ENCODE measurements around the gene BCL11A. TPM values are rescaled to one million over a fixed set of nuclear protein-coding genes. Genes with fewer than 3 reads are reported as not detected.

The BCL11A gene
- total and polyA plus RNA-seq, 4 donors, result 0.97 to 4.4 (median 2.0) TPM; not detected in 1

DNA sequence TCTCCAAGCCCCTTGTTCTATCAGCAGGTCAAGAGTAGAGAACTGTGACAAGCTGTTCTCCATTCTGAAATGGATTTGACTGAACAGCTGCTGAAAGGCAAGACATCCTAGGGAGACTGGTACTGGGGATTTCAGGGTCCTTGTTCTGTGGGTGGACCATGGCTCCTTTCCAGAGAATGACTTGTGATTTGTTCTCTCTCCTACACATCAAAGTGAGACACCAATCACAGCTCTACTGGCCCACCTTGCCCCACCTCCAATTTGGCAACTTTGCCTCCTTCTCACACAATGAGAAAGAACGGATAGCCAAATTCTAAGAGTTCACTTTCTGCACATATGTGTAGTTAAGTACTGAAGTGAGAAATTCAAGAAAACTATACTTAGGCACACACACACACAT is 67.4 kb downstream of the BCL11A start:
- intact Hi-C loops (cut with DNase I), result no loop called here
- H3K4me1 ChIP-seq (ENCODE audit: control insufficient read depth in 1 of 2, insufficient read depth in 2 of 2, low read length in 2 of 2), result no peaks in the 10 kb centered on the region
- no peak overlapping the region for H3K4me3 ChIP-seq (ENCODE audit: low read length in 2 of 2)
- H3K36me3 ChIP-seq (ENCODE audit: control insufficient read depth in 1 of 2, insufficient read depth in 2 of 2, low read length in 1 of 2), result no peaks in the 10 kb centered on the region
- ATAC-seq (ENCODE audit: low FRiP score) (no peak), DNase-seq (no peak)
- H3K27me3 ChIP-seq (ENCODE audit: control insufficient read depth in 1 of 2, insufficient read depth in 2 of 2, low read length in 1 of 2), result no peaks in the 10 kb centered on the region
- H3K27ac ChIP-seq (ENCODE audit: low read depth in 1 of 2, low read length in 2 of 2), result no peak overlapping the region
- H3K9me3 ChIP-seq (ENCODE audit: control insufficient read depth, low read length), result no peaks in the 10 kb centered on the region
- WGBS, 2 donors, result 64 to 72% methylated on average over 1 of the region's 1 CpG

- no peak overlapping the region for H3K27ac ChIP-seq (ENCODE audit: low read depth in 1 of 2, low read length in 2 of 2)
- no peaks in the 10 kb centered on the region for H3K4me1 ChIP-seq (ENCODE audit: control insufficient read depth in 1 of 2, insufficient read depth in 2 of 2, low read length in 2 of 2)
- H3K9me3 ChIP-seq (ENCODE audit: control insufficient read depth, low read length), result no peaks in the 10 kb centered on the region
- WGBS, 2 donors, result 39 to 49% methylated on average over 5 of the region's 5 CpGs
- no peaks in the 10 kb centered on the region for H3K36me3 ChIP-seq (ENCODE audit: control insufficient read depth in 1 of 2, insufficient read depth in 2 of 2, low read length in 1 of 2)
- intact Hi-C loops (cut with DNase I), result no loop called here
- ATAC-seq (ENCODE audit: low FRiP score) (no peak), DNase-seq (no peak)
- no peaks in the 10 kb centered on the region for H3K27me3 ChIP-seq (ENCODE audit: control insufficient read depth in 1 of 2, insufficient read depth in 2 of 2, low read length in 1 of 2)
- no peak overlapping the region for H3K4me3 ChIP-seq (ENCODE audit: low read length in 2 of 2)
Measured at GRCh38 chr2:60485550-60485949, 67.9 kb downstream of the BCL11A start.

- ATAC-seq (ENCODE audit: low FRiP score) (no peak), DNase-seq (no peak)
- intact Hi-C loops (cut with DNase I), result no loop called here
Measured at GRCh38 chr2:60485055-60485454, 68.4 kb downstream of the BCL11A start.

DNA sequence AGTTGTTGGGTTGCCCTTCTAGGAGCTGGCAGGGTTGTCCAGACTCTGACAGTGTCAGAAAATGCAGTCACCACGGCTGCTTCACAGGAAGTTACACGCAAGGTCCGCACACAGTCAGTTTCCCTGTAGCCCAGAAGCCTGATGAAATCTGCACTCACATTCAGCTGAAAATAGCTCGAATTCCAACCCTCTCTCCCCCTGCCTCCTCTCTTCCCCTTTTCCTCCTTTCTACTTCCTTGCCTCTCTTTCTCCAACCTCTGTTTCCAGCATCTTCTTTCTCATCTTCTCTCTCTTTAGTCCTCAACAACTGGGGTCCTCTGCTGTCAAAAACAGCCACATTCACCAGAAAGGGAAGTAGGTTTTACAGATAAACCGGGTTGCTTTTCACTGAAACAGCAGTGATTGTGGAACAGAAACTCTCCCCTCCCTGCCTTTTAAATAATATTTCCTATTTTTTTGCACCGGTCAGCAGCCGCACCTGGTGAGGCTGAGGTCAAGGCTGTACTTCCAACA is 69.3 kb downstream of the BCL11A start:
- H3K36me3 ChIP-seq (ENCODE audit: control insufficient read depth in 1 of 2, insufficient read depth in 2 of 2, low read length in 1 of 2), result no peaks in the 10 kb centered on the region
- H3K9me3 ChIP-seq (ENCODE audit: control insufficient read depth, low read length), result no peaks in the 10 kb centered on the region
- H3K27me3 ChIP-seq (ENCODE audit: control insufficient read depth in 1 of 2, insufficient read depth in 2 of 2, low read length in 1 of 2), result no peaks in the 10 kb centered on the region
- intact Hi-C loops (cut with DNase I), result no loop called here
- 49 to 55% methylated on average over 7 of the region's 7 CpGs for WGBS, 2 donors
- ATAC-seq (ENCODE audit: low FRiP score), result no peak
- DNase-seq, result no peak
- no peaks in the 10 kb centered on the region for H3K4me1 ChIP-seq (ENCODE audit: control insufficient read depth in 1 of 2, insufficient read depth in 2 of 2, low read length in 2 of 2)
- no peak overlapping the region for H3K27ac ChIP-seq (ENCODE audit: low read depth in 1 of 2, low read length in 2 of 2)
- no peak overlapping the region for H3K4me3 ChIP-seq (ENCODE audit: low read length in 2 of 2)

More at GRCh38 chr2:60485055-60485454, 68.4 kb downstream of the BCL11A start:
- no peaks in the 10 kb centered on the region for H3K36me3 ChIP-seq (ENCODE audit: control insufficient read depth in 1 of 2, insufficient read depth in 2 of 2, low read length in 1 of 2)
- no peak overlapping the region for H3K4me3 ChIP-seq (ENCODE audit: low read length in 2 of 2)
- no peaks in the 10 kb centered on the region for H3K27me3 ChIP-seq (ENCODE audit: control insufficient read depth in 1 of 2, insufficient read depth in 2 of 2, low read length in 1 of 2)
- WGBS, 2 donors, result 92 to 93% methylated on average over 4 of the region's 4 CpGs
- H3K4me1 ChIP-seq (ENCODE audit: control insufficient read depth in 1 of 2, insufficient read depth in 2 of 2, low read length in 2 of 2), result no peaks in the 10 kb centered on the region
- H3K9me3 ChIP-seq (ENCODE audit: control insufficient read depth, low read length), result no peaks in the 10 kb centered on the region
- no peak overlapping the region for H3K27ac ChIP-seq (ENCODE audit: low read depth in 1 of 2, low read length in 2 of 2)

DNA sequence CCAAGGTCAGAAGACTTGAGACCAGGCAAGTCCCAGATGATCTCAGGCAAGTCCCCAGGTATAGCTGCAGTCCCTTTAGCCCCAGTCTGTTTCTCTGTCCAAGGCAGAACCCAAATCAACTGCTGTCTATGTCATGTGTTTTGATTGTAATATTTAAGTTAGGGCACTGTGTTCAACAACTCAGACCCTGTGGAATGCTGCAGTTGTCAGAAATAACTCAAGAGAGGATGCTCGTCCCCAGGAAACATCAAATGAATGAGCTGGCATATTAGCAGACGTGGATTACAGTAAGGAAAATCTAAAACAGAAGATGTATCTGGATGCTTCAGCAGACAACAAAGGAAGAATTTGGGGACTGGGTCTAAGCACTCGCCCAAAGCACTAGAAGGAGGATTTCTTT is 70.1 kb downstream of the BCL11A start:
- no peaks in the 10 kb centered on the region for H3K27me3 ChIP-seq (ENCODE audit: control insufficient read depth in 1 of 2, insufficient read depth in 2 of 2, low read length in 1 of 2)
- DNase-seq (no peak), ATAC-seq (ENCODE audit: low FRiP score) (no peak)
- no peaks in the 10 kb centered on the region for H3K36me3 ChIP-seq (ENCODE audit: control insufficient read depth in 1 of 2, insufficient read depth in 2 of 2, low read length in 1 of 2)
- no peak overlapping the region for H3K27ac ChIP-seq (ENCODE audit: low read depth in 1 of 2, low read length in 2 of 2)
- no peaks in the 10 kb centered on the region for H3K4me1 ChIP-seq (ENCODE audit: control insufficient read depth in 1 of 2, insufficient read depth in 2 of 2, low read length in 2 of 2)
- WGBS, 2 donors, result 25 to 37% methylated on average over 3 of the region's 3 CpGs
- H3K4me3 ChIP-seq (ENCODE audit: low read length in 2 of 2), result no peak overlapping the region
- intact Hi-C loops (cut with DNase I), result no loop called here
- no peaks in the 10 kb centered on the region for H3K9me3 ChIP-seq (ENCODE audit: control insufficient read depth, low read length)

DNA sequence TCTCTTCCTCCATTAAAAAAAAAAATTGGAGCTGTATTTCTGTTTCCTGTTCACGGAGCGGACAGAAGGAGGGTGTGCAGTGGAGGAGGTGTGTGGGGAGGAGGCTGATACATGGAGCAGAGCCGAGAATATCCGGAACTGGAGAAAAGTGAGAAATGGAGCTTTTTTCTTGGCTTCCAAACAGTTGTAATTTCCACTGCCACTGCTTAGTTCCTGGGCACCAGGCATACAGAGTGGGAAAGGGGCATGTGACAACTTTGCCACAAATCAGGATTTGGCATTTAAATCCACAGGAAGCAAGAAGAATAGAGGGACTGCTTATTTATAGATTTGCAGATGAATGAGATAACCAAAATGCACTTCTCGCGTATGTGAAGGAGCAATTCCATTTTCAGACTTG is 71.2 kb downstream of the BCL11A start:
- Histone ChIP-seq H3K9me3 (ENCODE audit: control insufficient read depth, low read length) (no peaks in the 10 kb centered on the region), H3K27ac (ENCODE audit: low read depth in 1 of 2, low read length in 2 of 2) (no peak overlapping the region), H3K4me3 (ENCODE audit: low read length in 2 of 2) (no peak overlapping the region), H3K27me3 (ENCODE audit: control insufficient read depth in 1 of 2, insufficient read depth in 2 of 2, low read length in 1 of 2) (no peaks in the 10 kb centered on the region), H3K4me1 (ENCODE audit: control insufficient read depth in 1 of 2, insufficient read depth in 2 of 2, low read length in 2 of 2) (no peaks in the 10 kb centered on the region), H3K36me3 (ENCODE audit: control insufficient read depth in 1 of 2, insufficient read depth in 2 of 2, low read length in 1 of 2) (no peaks in the 10 kb centered on the region)
- intact Hi-C loops (cut with DNase I), result no loop called here
- 14 to 16% methylated on average over 6 of the region's 6 CpGs for WGBS, 2 donors
- no peak for DNase-seq
- ATAC-seq (ENCODE audit: low FRiP score), result no peak

DNA sequence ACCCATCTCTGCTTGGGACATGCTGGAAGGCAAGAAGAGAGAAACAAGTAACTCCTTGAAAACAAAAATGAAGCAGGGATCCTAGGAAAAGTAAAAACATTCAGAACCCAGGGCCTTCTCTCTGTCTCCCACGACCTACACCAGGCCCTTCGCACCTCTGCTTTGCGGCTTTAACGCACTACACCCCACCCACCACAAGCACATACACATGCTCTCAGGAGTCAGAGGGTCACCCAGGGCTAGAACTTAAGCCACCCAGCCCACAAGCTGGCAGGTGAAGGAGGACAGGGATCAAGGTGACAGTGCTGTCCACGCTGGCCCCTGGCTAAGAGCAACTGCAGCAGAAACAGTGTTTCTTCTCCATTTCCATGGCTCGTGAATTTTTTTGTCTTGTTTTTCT is 72.2 kb downstream of the BCL11A start:
- no peaks in the 10 kb centered on the region for H3K27me3 ChIP-seq (ENCODE audit: control insufficient read depth in 1 of 2, insufficient read depth in 2 of 2, low read length in 1 of 2)
- H3K9me3 ChIP-seq (ENCODE audit: control insufficient read depth, low read length), result no peaks in the 10 kb centered on the region
- no peak for DNase-seq
- H3K27ac ChIP-seq (ENCODE audit: low read depth in 1 of 2, low read length in 2 of 2), result no peak overlapping the region
- ATAC-seq (ENCODE audit: low FRiP score), result no peak
- H3K4me3 ChIP-seq (ENCODE audit: low read length in 2 of 2), result no peak overlapping the region
- 90% methylated on average over 6 of the region's 6 CpGs for WGBS, 2 donors
- H3K36me3 ChIP-seq (ENCODE audit: control insufficient read depth in 1 of 2, insufficient read depth in 2 of 2, low read length in 1 of 2), result no peaks in the 10 kb centered on the region
- H3K4me1 ChIP-seq (ENCODE audit: control insufficient read depth in 1 of 2, insufficient read depth in 2 of 2, low read length in 2 of 2), result no peaks in the 10 kb centered on the region
- intact Hi-C loops (cut with DNase I), result no loop called here

GRCh38 chr2:60480089-60480773 is 73.2 kb downstream of the BCL11A start:
- no peak for ATAC-seq (ENCODE audit: low FRiP score)
- H3K27me3 ChIP-seq (ENCODE audit: control insufficient read depth in 1 of 2, insufficient read depth in 2 of 2, low read length in 1 of 2), result no peaks in the 10 kb centered on the region
- no peaks in the 10 kb centered on the region for H3K4me1 ChIP-seq (ENCODE audit: control insufficient read depth in 1 of 2, insufficient read depth in 2 of 2, low read length in 2 of 2)
- intact Hi-C loops (cut with DNase I), result no loop called here
- H3K27ac ChIP-seq (ENCODE audit: low read depth in 1 of 2, low read length in 2 of 2), result no peak overlapping the region
- no peak overlapping the region for H3K4me3 ChIP-seq (ENCODE audit: low read length in 2 of 2)
- 90 to 95% methylated on average over 4 of the region's 4 CpGs for WGBS, 2 donors
- no peaks in the 10 kb centered on the region for H3K36me3 ChIP-seq (ENCODE audit: control insufficient read depth in 1 of 2, insufficient read depth in 2 of 2, low read length in 1 of 2)
- no peaks in the 10 kb centered on the region for H3K9me3 ChIP-seq (ENCODE audit: control insufficient read depth, low read length)
- no peak for DNase-seq
